GM12878 (cell line): Measurements from ENCODE around the gene TCEA2. TPM values are rescaled to one million over a fixed set of nuclear protein-coding genes. Genes with fewer than 3 reads are reported as not detected.

Source experiments
- ATAC-seq: fragments of 200-7000 bp; cut with Tn5 transposase; 3 replicates; pipeline ENCODE4 v1.9.1; 2020; ENCODE audit warnings: mild to moderate bottlenecking, moderate library complexity
- BruUV-seq: library from RNA; stranded (reverse); fragments of 400-500 nt; replicated peaks from 2 replicates; lab custom pipeline; 2021; lab: Mats Ljungman, UMichigan
- CTCF ChIA-PET: fragments of 300-600 bp; sonication (Branson Sonifier 250); formaldehyde crosslinking; extraction: SDS; loops from one replicate; lab custom pipeline; 2021; ENCODE audit warnings: inconsistent platforms; lab: Yijun Ruan, JAX
- POLR2A ChIA-PET: fragments of 350-600 bp; formaldehyde crosslinking; extraction: SDS; loops from one replicate; lab custom pipeline; 2021; ENCODE audit warnings: inconsistent platforms; lab: Charles Lee
- RAD21 ChIA-PET: fragments of 300-600 bp; sonication (Branson Sonifier 250); formaldehyde crosslinking; loops from one replicate; lab custom pipeline; 2023; ENCODE audit warnings: antibody characterized with exemption; ENCODE audit not compliant: unreplicated experiment; lab: Charles Lee
- SMC1A ChIA-PET: fragments of 300-600 bp; sonication (Branson Sonifier 250); formaldehyde crosslinking; loops from one replicate; lab custom pipeline; 2023; ENCODE audit not compliant: unreplicated experiment, uncharacterized antibody; lab: Charles Lee
- DNase-seq: peaks from one replicate; pipeline ENCODE4 v3.0.0-alpha.2; 2011; ENCODE audit warnings: low read depth, low spot score
- FAIRE-seq: peaks from 3 replicates; lab custom pipeline; 2011; peaks lifted over from hg19 to GRCh38; lab: Jason Lieb, UNC
- H2AFZ ChIP-seq: 2 replicates; pipeline ENCODE4 v1.6.0; 2011; ENCODE audit warnings: low read depth, low read length, control low read depth; ENCODE audit not compliant: control insufficient read depth
- H3K27ac ChIP-seq: 2 replicates; pipeline ENCODE4 v1.5.1; 2011; ENCODE audit warnings: control low read depth; ENCODE audit not compliant: control insufficient read depth, insufficient read depth
- H3K27me3 ChIP-seq, 2 experiments: replicated peaks in 1 of 2; 2 replicates each; pipeline versions ENCODE4 v1.6.0 to v1.6.1; 2011; ENCODE audit warnings: low read length in 1 of 2; ENCODE audit not compliant: control insufficient read depth in 2 of 2, insufficient read depth in 2 of 2
- H3K36me3 ChIP-seq, 2 experiments: 2 replicates each; pipeline ENCODE4 v1.5.1; 2011; ENCODE audit warnings: low read length in 1 of 2; ENCODE audit not compliant: control insufficient read depth in 2 of 2, insufficient read depth in 2 of 2
- H3K4me1 ChIP-seq: 2 replicates; pipeline ENCODE4 v1.6.1; 2011; ENCODE audit warnings: mild to moderate bottlenecking, low read length, moderate library complexity, mixed read lengths; ENCODE audit not compliant: control insufficient read depth, insufficient read depth
- H3K4me2 ChIP-seq: 2 replicates; pipeline ENCODE4 v1.6.0; 2011; ENCODE audit warnings: control low read depth; ENCODE audit not compliant: control insufficient read depth, insufficient read depth
- H3K4me3 ChIP-seq: fragments of 200-600 bp; sonication (generic); 2 replicates; pipeline ENCODE4 v1.5.1; 2016
- H3K79me2 ChIP-seq: 2 replicates; pipeline ENCODE4 v1.6.0; 2011; ENCODE audit warnings: low read length; ENCODE audit not compliant: control insufficient read depth, insufficient read depth
- H3K9ac ChIP-seq: 2 replicates; pipeline ENCODE4 v1.8.0; 2011; ENCODE audit warnings: low read length, control low read depth, mixed read lengths; ENCODE audit not compliant: control insufficient read depth, insufficient read depth
- H3K9me3 ChIP-seq: replicated peaks from 3 replicates; pipeline ENCODE4 v1.5.1; 2011; ENCODE audit warnings: mild to moderate bottlenecking, low read length; ENCODE audit not compliant: control insufficient read depth, insufficient read depth
- H4K20me1 ChIP-seq: 2 replicates; pipeline ENCODE4 v1.6.0; 2011; ENCODE audit not compliant: control insufficient read depth, insufficient read depth
- ESRRA ChIP-seq: IDR thresholded peaks from 2 replicates; pipeline ENCODE4 v1.6.1; 2012; ENCODE audit warnings: mild to moderate bottlenecking, low read length, improper control_type of control experiment
- IKZF2 ChIP-seq, 2 experiments: fragments of 450-650 bp; IDR thresholded peaks; 2 replicates each; pipeline ENCODE4 v1.6.1; 2017; ENCODE audit warnings: mild to moderate bottlenecking in 2 of 2, moderate library complexity in 2 of 2
- IRF3 ChIP-seq: fragments of 450-650 bp; IDR thresholded peaks from 2 replicates; pipeline ENCODE4 v1.6.1; 2014; ENCODE audit warnings: mild to moderate bottlenecking
- MTA2 ChIP-seq: fragments of 450-650 bp; IDR thresholded peaks from 2 replicates; pipeline ENCODE4 v1.6.1; 2016; ENCODE audit warnings: low read depth, mild to moderate bottlenecking, moderate library complexity
- PAX8 ChIP-seq: fragments of 450-650 bp; IDR thresholded peaks from 2 replicates; pipeline ENCODE4 v1.6.1; 2017; ENCODE audit warnings: mild to moderate bottlenecking, moderate library complexity
- PBX3 ChIP-seq: IDR thresholded peaks from 2 replicates; pipeline ENCODE4 v1.6.1; 2011; ENCODE audit warnings: mild to moderate bottlenecking, low read depth, low read length, moderate library complexity; ENCODE audit not compliant: insufficient replicate concordance
- SIN3A ChIP-seq: IDR thresholded peaks from 2 replicates; pipeline ENCODE4 v1.6.1; 2012; ENCODE audit warnings: low read depth, low read length, improper control_type of control experiment
- TBL1XR1 ChIP-seq: IDR thresholded peaks from 2 replicates; pipeline ENCODE4 v1.6.1; 2012; ENCODE audit warnings: low read depth, low read length, improper control_type of control experiment
- TCF12 ChIP-seq: IDR thresholded peaks from 2 replicates; pipeline ENCODE4 v1.6.1; 2011; ENCODE audit warnings: low read depth, mild to moderate bottlenecking, low read length
- ZBTB40 ChIP-seq: fragments of 450-650 bp; IDR thresholded peaks from 2 replicates; pipeline ENCODE4 v1.6.1; 2016; ENCODE audit warnings: mild to moderate bottlenecking, moderate library complexity, borderline replicate concordance
- WGBS: methylation state at CpG from one replicate; pipeline ENCODE4 v1.1.6; 2016; ENCODE audit warnings: low lambda C conversion rate; ENCODE audit not compliant: insufficient replicate concordance, insufficient coverage; ENCODE audit errors: missing lambda C conversion rate; 5-methylcytosine and 5-hydroxymethylcytosine counted together
- in situ Hi-C: fragments of 300-500 bp; cut with MboI; formaldehyde crosslinking; loops from 9 replicates; pipeline ENCODE4 v1.14.3; 2018; ENCODE audit warnings: mixed read lengths
- intact Hi-C: fragments of 100-400 bp; cut with micrococcal nuclease; formaldehyde crosslinking; loops from one replicate; pipeline ENCODE4 v1.14.2; 2022; ENCODE audit not compliant: unreplicated experiment
- polyA plus RNA-seq, 11 experiments: library from polyadenylated mRNA; depleted of rRNA in 4 of 11; unstranded in 6 of 11; stranded (reverse) in 5 of 11; fragments of >200 nt; fragmentation: Nextera tagmentation in 4 of 11; fragmentation: Illumina TruSeq in 1 of 11; extraction: Ambion mirVana in 4 of 11; extraction: Trizol in 1 of 11; gene quantifications; 1 replicate in 1 of 11; 2 replicates in 10 of 11; pipeline versions ENCODE4 v1.2.1 to v1.2.3, GENCODE V29; 2011 to 2016; ENCODE audit warnings: inconsistent platforms in 2 of 11, missing spikeins in 2 of 11, low read depth in 1 of 11
- total RNA-seq, 4 experiments: library from RNA; depleted of rRNA in 3 of 4; stranded (reverse); fragments of >200 nt in 3 of 4; fragmentation: Illumina TruSeq in 1 of 4; extraction: Trizol in 1 of 4; gene quantifications; 2 replicates each; pipeline versions ENCODE4 v1.2.1 to v1.2.3, GENCODE V29; 2013 to 2021

TCEA2 gene
- total and polyA plus RNA-seq, 10 of the 15 experiments (the other 5 are each of a cell fraction or from before 2014, with no cell fraction given): 3.4 to 42.5 (median 13.3) TPM

GRCh38 chr20:64051561-64052325 lies 11.3 kb upstream of the TCEA2 start (continued):
- TF ChIP-seq ZBTB40 (no peak), TBL1XR1 (no peak)

- peaks cover 4 to 8% of the 10 kb centered on the region in 2 experiments; a peak in 3 of 4 replicates for H3K27me3 ChIP-seq
- no peak for TF ChIP-seq PAX8
- TF ChIP-seq ESRRA: no peak
- no peak for TF ChIP-seq TCF12
- no peak for TF ChIP-seq IKZF2 (IDR thresholded peaks at IDR 0.05)
- no peak for TF ChIP-seq IRF3
- no peak for TF ChIP-seq MTA2
- TF ChIP-seq SIN3A: no peak
- TF ChIP-seq PBX3: no peak
Observed at GRCh38 chr20:64052326-64052722, 10.7 kb upstream of the TCEA2 start.

More at GRCh38 chr20:64052326-64052722, 10.7 kb upstream of the TCEA2 start:
- CTCF ChIA-PET: interaction anchor here (1.0 to 9.2 kb wide), 3 partner anchors 12 to 69 kb away, joined by 4 to 108 read pairs (median 10); no protein-coding TSS in a partner anchor
- peaks cover 34% of the 10 kb centered on the region for H3K4me1 ChIP-seq
- intact Hi-C loops (loop anchor here (10.0 kb wide), 1 partner anchor 188 kb away; the partner anchor contains the start of genes ABHD16B and TPD52L2), in situ Hi-C loops (no loop called here)
- H3K4me3 ChIP-seq: no peak overlapping the region
- H3K9ac ChIP-seq: no peak overlapping the region
- POLR2A ChIA-PET: interaction anchor here (0.6 kb wide), 1 partner anchor 10 kb away, joined by 3 read pairs; no protein-coding TSS in a partner anchor
- no peaks in the 10 kb centered on the region for H3K9me3 ChIP-seq
- SMC1A ChIA-PET: interaction anchor here (1.1 kb wide), 1 partner anchor 12 kb away, joined by 3 read pairs; no protein-coding TSS in a partner anchor
- no peak overlapping the region for H3K4me2 ChIP-seq
- H3K36me3 ChIP-seq: no peaks in the 10 kb centered on the region
- no peak overlapping the region for H2AFZ ChIP-seq
- FAIRE-seq (no peak), DNase-seq (no peak), ATAC-seq (no peak)
- no peaks in the 10 kb centered on the region for H3K79me2 ChIP-seq
- RAD21 ChIA-PET: interaction anchor here (7.1 kb wide), 1 partner anchor 12 kb away, joined by 78 read pairs; no protein-coding TSS in a partner anchor
- H4K20me1 ChIP-seq: no peaks in the 10 kb centered on the region
- no peak overlapping the region for H3K27ac ChIP-seq
- WGBS: 35% methylated on average over 10 of the region's 10 CpGs
- BruUV-seq: no TSS peak
